ENCODE measurements around the gene FGR. TPM values are rescaled to one million over a fixed set of nuclear protein-coding genes. Genes with fewer than 3 reads are reported as not detected.

Gene FGR
- total and polyA plus RNA-seq, 2 experiments from 2014 or later, result 0.53 to 0.56 TPM

DNA sequence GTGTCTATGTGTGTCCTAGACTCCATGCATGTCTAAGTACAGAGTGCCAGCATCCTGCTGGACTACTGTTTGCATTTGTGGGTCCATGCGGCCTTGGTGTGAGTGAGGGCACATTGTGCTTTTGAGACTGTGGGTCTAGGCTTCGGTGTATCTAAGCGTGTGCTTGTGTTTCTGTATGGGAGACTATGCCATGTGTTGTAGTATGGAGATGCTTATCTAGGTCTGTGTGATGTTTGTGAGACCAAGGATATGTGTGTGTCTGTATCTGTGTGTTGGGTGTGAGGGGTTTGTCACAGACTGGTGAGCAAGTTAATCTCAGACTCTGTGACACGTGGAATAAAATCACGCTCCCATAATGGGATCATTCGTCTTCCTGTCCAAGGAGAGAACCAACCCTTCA, 45.5 kb downstream of the FGR start:
- peaks cover 2% of the 10 kb centered on the region for H3K27me3 Mint-ChIP-seq (ENCODE audit: insufficient read depth, low read depth, poor library complexity)
- peaks cover 22% of the 10 kb centered on the region for H3K79me2 ChIP-seq (replicated peaks; ENCODE audit: insufficient read depth)
- no peak overlapping the region for H3K4me3 ChIP-seq
- ATAC-seq, result no peak
- no peak for DNase-seq (ENCODE audit: low spot score)
- no peak overlapping the region for H2AFZ ChIP-seq
- no peak overlapping the region for H3K27ac Mint-ChIP-seq
- no peak for TF ChIP-seq NANOG (IDR thresholded peaks at IDR 0.05; ENCODE audit: borderline replicate concordance)
- no peak for TF ChIP-seq JUNB (IDR thresholded peaks at IDR 0.05; ENCODE audit: unreplicated experiment)
- TF ChIP-seq EZH2phosphoT487 (IDR thresholded peaks at IDR 0.05; ENCODE audit: unreplicated experiment), result no peak
- no peak for TF ChIP-seq CREB1 (CRISPR knock-in tag; IDR thresholded peaks at IDR 0.05; ENCODE audit: low read depth)
- no peak for TF ChIP-seq STAT1 (IDR thresholded peaks at IDR 0.05; ENCODE audit: unreplicated experiment)
- no peak for TF ChIP-seq ZNF331 (CRISPR knock-in tag; IDR thresholded peaks at IDR 0.05; ENCODE audit: low read depth)
- TF ChIP-seq, protein P1, sequence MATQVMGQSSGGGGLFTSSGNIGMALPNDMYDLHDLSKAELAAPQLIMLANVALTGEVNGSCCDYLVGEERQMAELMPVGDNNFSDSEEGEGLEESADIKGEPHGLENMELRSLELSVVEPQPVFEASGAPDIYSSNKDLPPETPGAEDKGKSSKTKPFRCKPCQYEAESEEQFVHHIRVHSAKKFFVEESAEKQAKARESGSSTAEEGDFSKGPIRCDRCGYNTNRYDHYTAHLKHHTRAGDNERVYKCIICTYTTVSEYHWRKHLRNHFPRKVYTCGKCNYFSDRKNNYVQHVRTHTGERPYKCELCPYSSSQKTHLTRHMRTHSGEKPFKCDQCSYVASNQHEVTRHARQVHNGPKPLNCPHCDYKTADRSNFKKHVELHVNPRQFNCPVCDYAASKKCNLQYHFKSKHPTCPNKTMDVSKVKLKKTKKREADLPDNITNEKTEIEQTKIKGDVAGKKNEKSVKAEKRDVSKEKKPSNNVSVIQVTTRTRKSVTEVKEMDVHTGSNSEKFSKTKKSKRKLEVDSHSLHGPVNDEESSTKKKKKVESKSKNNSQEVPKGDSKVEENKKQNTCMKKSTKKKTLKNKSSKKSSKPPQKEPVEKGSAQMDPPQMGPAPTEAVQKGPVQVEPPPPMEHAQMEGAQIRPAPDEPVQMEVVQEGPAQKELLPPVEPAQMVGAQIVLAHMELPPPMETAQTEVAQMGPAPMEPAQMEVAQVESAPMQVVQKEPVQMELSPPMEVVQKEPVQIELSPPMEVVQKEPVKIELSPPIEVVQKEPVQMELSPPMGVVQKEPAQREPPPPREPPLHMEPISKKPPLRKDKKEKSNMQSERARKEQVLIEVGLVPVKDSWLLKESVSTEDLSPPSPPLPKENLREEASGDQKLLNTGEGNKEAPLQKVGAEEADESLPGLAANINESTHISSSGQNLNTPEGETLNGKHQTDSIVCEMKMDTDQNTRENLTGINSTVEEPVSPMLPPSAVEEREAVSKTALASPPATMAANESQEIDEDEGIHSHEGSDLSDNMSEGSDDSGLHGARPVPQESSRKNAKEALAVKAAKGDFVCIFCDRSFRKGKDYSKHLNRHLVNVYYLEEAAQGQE (IDR thresholded peaks at IDR 0.05; ENCODE audit: unreplicated experiment), result no peak
- no peak overlapping the region for H3K4me2 ChIP-seq
- H3K4me1 ChIP-seq (ENCODE audit: insufficient read depth), result peaks cover 30% of the 10 kb centered on the region
- peaks cover 14% of the 10 kb centered on the region for H3K4me1 Mint-ChIP-seq
- no peaks in the 10 kb centered on the region for H3K27me3 ChIP-seq (ENCODE audit: insufficient read depth)
- no peaks in the 10 kb centered on the region for H3K9me3 Mint-ChIP-seq
- H3K4me3 Mint-ChIP-seq, result no peak overlapping the region
- H3K36me3 ChIP-seq (ENCODE audit: insufficient read depth), result no peaks in the 10 kb centered on the region
- H3F3A ChIP-seq (replicated peaks; ENCODE audit: low read depth), result no peaks in the 10 kb centered on the region
- no peak overlapping the region for H3K27ac ChIP-seq (ENCODE audit: low read depth)
- no peaks in the 10 kb centered on the region for H3K9me2 ChIP-seq (ENCODE audit: insufficient read depth)
- H3K36me3 Mint-ChIP-seq (ENCODE audit: low read depth), result no peaks in the 10 kb centered on the region
- H4K20me1 ChIP-seq (replicated peaks; ENCODE audit: insufficient read depth), result no peaks in the 10 kb centered on the region; the same call in none of the 2 replicates

DNA sequence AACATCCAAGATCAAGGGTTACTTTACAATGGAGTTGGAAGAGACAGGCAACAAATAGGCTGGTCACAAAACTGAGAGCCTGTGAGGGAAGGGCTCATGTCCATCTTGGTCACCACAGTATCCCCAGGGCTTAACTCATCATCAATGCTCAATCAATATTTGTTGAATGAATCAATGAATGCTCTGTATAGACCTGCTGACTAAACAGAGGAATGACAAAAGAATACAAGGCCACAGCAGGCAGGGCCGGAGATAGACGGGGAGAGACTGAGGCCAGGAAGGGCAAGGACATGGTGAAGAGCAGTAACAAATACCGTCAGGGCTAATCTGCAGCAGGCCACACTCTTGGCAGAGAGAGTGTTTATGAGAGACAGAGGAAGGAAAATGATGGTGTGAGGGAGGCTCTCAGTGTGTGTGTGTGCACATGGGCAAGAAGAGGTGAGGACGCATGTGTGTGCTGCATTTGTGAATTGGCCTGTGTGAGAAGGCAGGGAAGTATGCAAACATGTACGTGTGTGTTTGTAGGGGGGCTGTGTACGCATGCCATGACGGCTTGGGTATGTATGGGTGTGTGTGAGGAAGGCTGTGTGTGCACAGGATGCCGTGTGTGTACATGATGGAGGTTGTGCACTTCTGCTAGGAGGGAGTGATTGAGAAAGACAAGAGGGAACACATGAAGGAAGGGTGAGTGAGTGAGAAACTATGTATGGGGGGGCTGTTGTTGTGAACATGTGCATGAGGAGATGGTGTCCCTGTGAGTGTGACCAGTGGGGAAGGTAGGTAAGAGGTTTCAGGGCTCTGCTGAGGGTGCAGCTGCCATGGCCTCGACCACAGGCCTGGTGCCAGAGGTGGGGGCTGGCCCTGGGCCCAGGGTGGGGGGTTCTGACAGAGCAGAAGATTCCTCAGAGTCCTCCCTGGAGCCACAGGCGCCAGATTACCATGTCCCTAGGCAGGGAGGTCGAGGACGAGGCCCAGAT, 46.4 kb downstream of the FGR start:
- Histone ChIP-seq H3K4me3 (no peak overlapping the region), H3K27ac (ENCODE audit: low read depth) (no peak overlapping the region), H3F3A (replicated peaks; ENCODE audit: low read depth) (no peaks in the 10 kb centered on the region), H3K79me2 (replicated peaks; ENCODE audit: insufficient read depth) (peaks cover 13% of the 10 kb centered on the region), H3K4me2 (no peak overlapping the region), H2AFZ (no peak overlapping the region), H3K27me3 (ENCODE audit: insufficient read depth) (no peaks in the 10 kb centered on the region), H3K36me3 (ENCODE audit: insufficient read depth) (no peaks in the 10 kb centered on the region), H4K20me1 (replicated peaks; ENCODE audit: insufficient read depth) (no peaks in the 10 kb centered on the region; the same call in none of the 2 replicates), H3K4me1 (ENCODE audit: insufficient read depth) (peaks cover 21% of the 10 kb centered on the region), H3K9me2 (ENCODE audit: insufficient read depth) (no peaks in the 10 kb centered on the region)
- Mint-ChIP-seq H3K27me3 (ENCODE audit: insufficient read depth, low read depth, poor library complexity) (peaks cover 2% of the 10 kb centered on the region), H3K36me3 (ENCODE audit: low read depth) (no peaks in the 10 kb centered on the region), H3K4me1 (peaks cover 14% of the 10 kb centered on the region), H3K4me3 (no peak overlapping the region), H3K27ac (no peak overlapping the region), H3K9me3 (no peaks in the 10 kb centered on the region)
- no peak for ATAC-seq
- DNase-seq (ENCODE audit: low spot score), result no peak
- TF ChIP-seq CREB1 (CRISPR knock-in tag; IDR thresholded peaks at IDR 0.05; ENCODE audit: low read depth) (no peak), EZH2 (IDR thresholded peaks at IDR 0.05; ENCODE audit: low read depth, unreplicated experiment) (no peak), NANOG (IDR thresholded peaks at IDR 0.05; ENCODE audit: borderline replicate concordance) (no peak)
- TF ChIP-seq, protein P2, sequence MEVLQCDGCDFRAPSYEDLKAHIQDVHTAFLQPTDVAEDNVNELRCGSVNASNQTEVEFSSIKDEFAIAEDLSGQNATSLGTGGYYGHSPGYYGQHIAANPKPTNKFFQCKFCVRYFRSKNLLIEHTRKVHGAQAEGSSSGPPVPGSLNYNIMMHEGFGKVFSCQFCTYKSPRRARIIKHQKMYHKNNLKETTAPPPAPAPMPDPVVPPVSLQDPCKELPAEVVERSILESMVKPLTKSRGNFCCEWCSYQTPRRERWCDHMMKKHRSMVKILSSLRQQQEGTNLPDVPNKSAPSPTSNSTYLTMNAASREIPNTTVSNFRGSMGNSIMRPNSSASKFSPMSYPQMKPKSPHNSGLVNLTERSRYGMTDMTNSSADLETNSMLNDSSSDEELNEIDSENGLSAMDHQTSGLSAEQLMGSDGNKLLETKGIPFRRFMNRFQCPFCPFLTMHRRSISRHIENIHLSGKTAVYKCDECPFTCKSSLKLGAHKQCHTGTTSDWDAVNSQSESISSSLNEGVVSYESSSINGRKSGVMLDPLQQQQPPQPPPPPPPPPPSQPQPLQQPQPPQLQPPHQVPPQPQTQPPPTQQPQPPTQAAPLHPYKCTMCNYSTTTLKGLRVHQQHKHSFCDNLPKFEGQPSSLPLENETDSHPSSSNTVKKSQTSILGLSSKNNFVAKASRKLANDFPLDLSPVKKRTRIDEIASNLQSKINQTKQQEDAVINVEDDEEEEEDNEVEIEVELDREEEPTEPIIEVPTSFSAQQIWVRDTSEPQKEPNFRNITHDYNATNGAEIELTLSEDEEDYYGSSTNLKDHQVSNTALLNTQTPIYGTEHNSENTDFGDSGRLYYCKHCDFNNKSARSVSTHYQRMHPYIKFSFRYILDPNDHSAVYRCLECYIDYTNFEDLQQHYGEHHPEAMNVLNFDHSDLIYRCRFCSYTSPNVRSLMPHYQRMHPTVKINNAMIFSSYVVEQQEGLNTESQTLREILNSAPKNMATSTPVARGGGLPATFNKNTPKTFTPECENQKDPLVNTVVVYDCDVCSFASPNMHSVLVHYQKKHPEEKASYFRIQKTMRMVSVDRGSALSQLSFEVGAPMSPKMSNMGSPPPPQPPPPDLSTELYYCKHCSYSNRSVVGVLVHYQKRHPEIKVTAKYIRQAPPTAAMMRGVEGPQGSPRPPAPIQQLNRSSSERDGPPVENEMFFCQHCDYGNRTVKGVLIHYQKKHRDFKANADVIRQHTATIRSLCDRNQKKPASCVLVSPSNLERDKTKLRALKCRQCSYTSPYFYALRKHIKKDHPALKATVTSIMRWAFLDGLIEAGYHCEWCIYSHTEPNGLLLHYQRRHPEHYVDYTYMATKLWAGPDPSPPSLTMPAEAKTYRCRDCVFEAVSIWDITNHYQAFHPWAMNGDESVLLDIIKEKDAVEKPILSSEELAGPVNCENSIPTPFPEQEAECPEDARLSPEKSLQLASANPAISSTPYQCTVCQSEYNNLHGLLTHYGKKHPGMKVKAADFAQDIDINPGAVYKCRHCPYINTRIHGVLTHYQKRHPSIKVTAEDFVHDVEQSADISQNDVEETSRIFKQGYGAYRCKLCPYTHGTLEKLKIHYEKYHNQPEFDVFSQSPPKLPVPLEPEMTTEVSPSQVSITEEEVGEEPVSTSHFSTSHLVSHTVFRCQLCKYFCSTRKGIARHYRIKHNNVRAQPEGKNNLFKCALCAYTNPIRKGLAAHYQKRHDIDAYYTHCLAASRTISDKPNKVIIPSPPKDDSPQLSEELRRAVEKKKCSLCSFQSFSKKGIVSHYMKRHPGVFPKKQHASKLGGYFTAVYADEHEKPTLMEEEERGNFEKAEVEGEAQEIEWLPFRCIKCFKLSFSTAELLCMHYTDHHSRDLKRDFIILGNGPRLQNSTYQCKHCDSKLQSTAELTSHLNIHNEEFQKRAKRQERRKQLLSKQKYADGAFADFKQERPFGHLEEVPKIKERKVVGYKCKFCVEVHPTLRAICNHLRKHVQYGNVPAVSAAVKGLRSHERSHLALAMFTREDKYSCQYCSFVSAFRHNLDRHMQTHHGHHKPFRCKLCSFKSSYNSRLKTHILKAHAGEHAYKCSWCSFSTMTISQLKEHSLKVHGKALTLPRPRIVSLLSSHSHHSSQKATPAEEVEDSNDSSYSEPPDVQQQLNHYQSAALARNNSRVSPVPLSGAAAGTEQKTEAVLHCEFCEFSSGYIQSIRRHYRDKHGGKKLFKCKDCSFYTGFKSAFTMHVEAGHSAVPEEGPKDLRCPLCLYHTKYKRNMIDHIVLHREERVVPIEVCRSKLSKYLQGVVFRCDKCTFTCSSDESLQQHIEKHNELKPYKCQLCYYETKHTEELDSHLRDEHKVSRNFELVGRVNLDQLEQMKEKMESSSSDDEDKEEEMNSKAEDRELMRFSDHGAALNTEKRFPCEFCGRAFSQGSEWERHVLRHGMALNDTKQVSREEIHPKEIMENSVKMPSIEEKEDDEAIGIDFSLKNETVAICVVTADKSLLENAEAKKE (CRISPR knock-in tag; IDR thresholded peaks at IDR 0.05), result no peak

Measured in GM23338 (cell line).